Psoas muscle (tissue), 8 donors: ENCODE data around the gene FAM216A. TPM values are rescaled to one million over a fixed set of nuclear protein-coding genes. Genes with fewer than 3 reads are reported as not detected.
"Not testable (repeated sequence)": the region's sequence is repeated elsewhere in the genome, so short reads cannot be mapped to it uniquely, and the experiment has no call there.

ENCODE experiments used
- ATAC-seq, 4 donors: fragments of 200-7000 bp; cut with Tn5 transposase; one replicate each; pipeline ENCODE4 v1.9.1; 2020; ENCODE audit warnings: moderate library complexity in 3 of 4, mild to moderate bottlenecking in 2 of 4
- DNase-seq, 2 donors: peaks; one replicate each; pipeline ENCODE4 v3.0.0-alpha.2; 2020
- H3K27ac ChIP-seq: fragments of 200-600 bp; one replicate; pipeline ENCODE4 v1.8.0; 2022
- H3K27me3 ChIP-seq, 3 donors: fragments of 200-600 bp in 1 of 3; one replicate each; pipeline versions ENCODE4 v1.6.1 to v1.8.0; 2013 to 2022; ENCODE audit warnings: low read length in 2 of 3, mild to moderate bottlenecking in 2 of 3, moderate library complexity in 1 of 3; ENCODE audit not compliant: insufficient read depth in 3 of 3
- H3K36me3 ChIP-seq, 2 donors: fragments of 200-600 bp in 1 of 2; one replicate each; pipeline versions ENCODE4 v1.6.1 to v1.8.0; 2013 to 2022; ENCODE audit warnings: low read depth in 1 of 2, mild to moderate bottlenecking in 1 of 2, moderate library complexity in 1 of 2; ENCODE audit not compliant: insufficient read depth in 1 of 2
- H3K4me1 ChIP-seq: fragments of 200-600 bp; one replicate; pipeline ENCODE4 v1.8.0; 2022
- H3K4me3 ChIP-seq: fragments of 200-600 bp; one replicate; pipeline ENCODE4 v1.8.0; 2022; ENCODE audit warnings: mild to moderate bottlenecking
- H3K9me3 ChIP-seq: fragments of 200-600 bp; one replicate; pipeline ENCODE4 v1.8.0; 2022
- WGBS, 3 donors: extraction: QIAGEN DNeasy Blood & Tissue Kit; methylation state at CpG; one replicate each; pipeline versions ENCODE4 v1.1.6 to v1.1.7; 2013; 5-methylcytosine and 5-hydroxymethylcytosine counted together
- intact Hi-C, 2 donors: fragments of 100-400 bp; cut with DNase I; formaldehyde crosslinking; loops; one replicate each; pipeline versions ENCODE4 v1.11.0 to v1.14.2; 2022
- polyA plus RNA-seq, 3 donors: library from polyadenylated mRNA; stranded (reverse); fragments of 200-250 nt; gene quantifications; one replicate each; pipeline ENCODE4 v1.2.3, GENCODE V29; 2013
- total RNA-seq, 4 donors: library from RNA; stranded (reverse); fragmentation: NEBNext Ultra II Directional in 2 of 4; extraction: Animal tissue kit (Norgen Biotek cat#: 25700) in 2 of 4; gene quantifications; one replicate each; pipeline versions ENCODE4 v1.2.1 to v1.2.4, GENCODE V29; 2021 to 2023
- TF ChIP-seq, protein P1 (sequence below): fragments of 200-600 bp; IDR thresholded peaks from one replicate; pipeline ENCODE4 v1.8.0; 2022; ENCODE audit warnings: antibody characterized with exemption
- donor health status: healthy with polysubstance abuse.
- donor health status: DM: no; HTN: no; CAD: no; lungs with moderate emphysema.
- donor health status: Bipolar disorder and iron deficiency.
- donor health status: healthy.
- donor health status: DM: yes; HTN: yes; CAD: no.
- donor health status: DM: no; HTN: no; CAD: no.
- donor health status: DM: no; HTN: no; CAD: no.
- donor health status: DM: yes; HTN: yes; CAD: no.

The FAM216A gene
- total and polyA plus RNA-seq, 7 donors: 1.7 to 8.3 (median 3.1) TPM

DNA sequence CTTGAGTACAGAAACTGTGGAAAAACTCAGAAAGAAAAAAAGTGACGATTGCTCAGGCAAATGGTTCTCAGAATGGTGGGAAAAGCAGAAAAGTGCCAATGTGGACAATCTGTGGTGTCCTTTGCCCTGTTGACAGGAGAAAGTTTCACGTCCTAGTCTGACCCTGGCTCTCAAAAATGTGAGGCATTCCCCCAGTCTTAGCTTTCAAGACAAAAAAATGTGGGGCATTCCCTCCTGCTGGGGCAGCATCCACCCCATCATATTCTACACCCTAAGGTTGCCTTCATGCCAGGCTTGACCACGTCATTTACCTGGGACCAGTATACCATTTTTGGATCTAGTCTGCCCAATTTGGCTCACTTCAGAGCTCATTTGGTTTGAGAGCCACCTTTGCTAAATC is 44.4 kb upstream of the FAM216A start:
- Histone ChIP-seq H3K36me3 (no peaks in the 10 kb centered on the region), H3K27ac (no peak overlapping the region), H3K9me3 (no peaks in the 10 kb centered on the region), H3K27me3 (no peaks in the 10 kb centered on the region), H3K4me1 (no peaks in the 10 kb centered on the region), H3K4me3 (no peak overlapping the region)
- TF ChIP-seq, protein P1, sequence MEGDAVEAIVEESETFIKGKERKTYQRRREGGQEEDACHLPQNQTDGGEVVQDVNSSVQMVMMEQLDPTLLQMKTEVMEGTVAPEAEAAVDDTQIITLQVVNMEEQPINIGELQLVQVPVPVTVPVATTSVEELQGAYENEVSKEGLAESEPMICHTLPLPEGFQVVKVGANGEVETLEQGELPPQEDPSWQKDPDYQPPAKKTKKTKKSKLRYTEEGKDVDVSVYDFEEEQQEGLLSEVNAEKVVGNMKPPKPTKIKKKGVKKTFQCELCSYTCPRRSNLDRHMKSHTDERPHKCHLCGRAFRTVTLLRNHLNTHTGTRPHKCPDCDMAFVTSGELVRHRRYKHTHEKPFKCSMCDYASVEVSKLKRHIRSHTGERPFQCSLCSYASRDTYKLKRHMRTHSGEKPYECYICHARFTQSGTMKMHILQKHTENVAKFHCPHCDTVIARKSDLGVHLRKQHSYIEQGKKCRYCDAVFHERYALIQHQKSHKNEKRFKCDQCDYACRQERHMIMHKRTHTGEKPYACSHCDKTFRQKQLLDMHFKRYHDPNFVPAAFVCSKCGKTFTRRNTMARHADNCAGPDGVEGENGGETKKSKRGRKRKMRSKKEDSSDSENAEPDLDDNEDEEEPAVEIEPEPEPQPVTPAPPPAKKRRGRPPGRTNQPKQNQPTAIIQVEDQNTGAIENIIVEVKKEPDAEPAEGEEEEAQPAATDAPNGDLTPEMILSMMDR: no peak
- intact Hi-C loops: no loop called here
- DNase-seq: no peak
- WGBS, 3 donors: 54 to 71% (median 58%) methylated on average over 3 of the region's 3 CpGs
- ATAC-seq: no peak

DNA sequence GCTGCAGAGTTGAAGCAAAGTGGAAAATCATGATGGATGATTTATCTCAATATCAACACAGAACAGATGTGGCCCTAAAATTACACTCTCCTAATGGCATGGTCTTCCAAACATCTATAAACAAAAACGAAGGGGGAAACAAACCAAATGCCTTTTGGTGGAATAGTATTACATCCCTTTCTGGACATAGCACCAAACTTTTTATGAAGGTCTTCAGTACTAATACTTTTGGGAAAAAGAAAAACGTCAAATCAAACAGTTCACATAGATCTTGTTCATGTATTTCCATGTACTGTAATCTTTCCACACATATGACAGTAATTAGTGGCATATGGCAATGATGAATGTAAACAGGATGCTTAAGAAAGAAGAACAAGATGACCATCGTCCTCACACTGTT is 42.2 kb upstream of the FAM216A start:
- no peak for DNase-seq
- Histone ChIP-seq H3K4me3 (no peak overlapping the region), H3K27ac (no peak overlapping the region), H3K9me3 (no peaks in the 10 kb centered on the region), H3K27me3 (no peaks in the 10 kb centered on the region), H3K4me1 (no peaks in the 10 kb centered on the region), H3K36me3 (no peaks in the 10 kb centered on the region)
- 26 to 30% (median 29%) methylated on average over 3 of the region's 3 CpGs for WGBS, 3 donors
- no peak for ATAC-seq
- TF ChIP-seq, protein P1: no peak
- intact Hi-C loops: no loop called here

DNA sequence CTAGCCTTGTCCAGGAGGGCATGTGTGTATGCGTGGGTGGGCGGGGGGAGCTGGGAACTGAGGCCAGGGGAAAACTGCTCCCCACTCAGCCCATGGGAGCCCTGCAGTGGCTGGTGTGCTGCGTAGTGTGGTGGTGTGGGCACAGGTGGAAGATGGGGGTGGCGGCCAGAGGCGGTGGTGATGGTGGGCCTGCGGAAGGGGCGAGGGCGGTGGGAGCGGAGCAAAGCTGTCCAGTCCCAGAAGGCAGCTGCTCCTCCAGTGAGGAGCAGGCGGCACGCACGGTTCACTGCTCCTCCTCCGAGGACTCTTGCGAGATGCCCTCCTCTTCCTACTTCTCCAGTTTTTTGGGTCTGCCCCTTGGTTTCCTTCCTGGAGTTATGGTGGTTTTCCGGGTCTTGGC is 39.0 kb upstream of the FAM216A start:
- not testable (repeated sequence) for H3K27me3 ChIP-seq, DNase-seq, H3K4me1 ChIP-seq, H3K9me3 ChIP-seq, ATAC-seq, H3K27ac ChIP-seq, H3K4me3 ChIP-seq, H3K36me3 ChIP-seq
- 85 to 90% (median 85%) methylated on average over 11 to 15 of the region's 15 CpGs for WGBS, 3 donors
- intact Hi-C loops: loop anchor here (2.0 to 5.0 kb wide), 2 partner anchors 327 to 329 kb away; no protein-coding TSS in a partner anchor

DNA sequence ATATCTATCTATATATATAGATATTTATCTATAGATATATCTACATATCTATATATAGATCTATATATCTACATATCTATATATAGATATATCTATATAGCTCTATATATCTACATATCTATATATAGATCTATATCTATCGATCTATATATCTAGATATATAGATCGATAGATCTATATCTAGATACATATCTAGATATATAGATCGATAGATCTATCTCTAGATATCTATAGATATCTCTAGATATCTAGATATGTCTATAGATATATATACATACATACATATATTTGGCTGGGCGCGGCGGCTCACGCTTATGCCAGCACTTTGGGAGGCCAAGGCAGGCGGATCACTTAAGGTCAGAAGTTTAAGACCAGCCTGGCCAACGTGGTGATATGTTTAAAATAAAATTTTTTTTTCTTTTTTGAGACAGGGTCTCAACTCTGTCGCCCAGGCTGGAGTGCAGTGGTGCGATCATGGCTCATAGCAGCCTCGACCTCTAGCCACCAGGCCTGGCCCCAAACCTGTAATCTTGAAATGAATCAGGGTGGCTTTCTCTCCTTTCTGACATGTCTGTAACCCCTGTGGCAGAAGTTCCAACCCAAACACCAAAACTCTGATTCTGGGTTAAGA is 36.6 kb upstream of the FAM216A start:
- TF ChIP-seq, protein P1: no peak
- no peaks in the 10 kb centered on the region for H3K4me1 ChIP-seq
- ATAC-seq (no peak), DNase-seq (no peak)
- H3K27ac ChIP-seq: no peak overlapping the region
- peaks cover 0 to 33% of the 10 kb centered on the region in 2 donors for H3K36me3 ChIP-seq
- 88% methylated on average over 12 of the region's 12 CpGs for WGBS, 3 donors
- no peaks in the 10 kb centered on the region for H3K9me3 ChIP-seq
- H3K27me3 ChIP-seq: no peaks in the 10 kb centered on the region
- H3K4me3 ChIP-seq: peak overlapping the region; percentile 68
- intact Hi-C loops: loop anchor here (2.0 to 5.0 kb wide), 2 partner anchors 330 to 331 kb away; no protein-coding TSS in a partner anchor

DNA sequence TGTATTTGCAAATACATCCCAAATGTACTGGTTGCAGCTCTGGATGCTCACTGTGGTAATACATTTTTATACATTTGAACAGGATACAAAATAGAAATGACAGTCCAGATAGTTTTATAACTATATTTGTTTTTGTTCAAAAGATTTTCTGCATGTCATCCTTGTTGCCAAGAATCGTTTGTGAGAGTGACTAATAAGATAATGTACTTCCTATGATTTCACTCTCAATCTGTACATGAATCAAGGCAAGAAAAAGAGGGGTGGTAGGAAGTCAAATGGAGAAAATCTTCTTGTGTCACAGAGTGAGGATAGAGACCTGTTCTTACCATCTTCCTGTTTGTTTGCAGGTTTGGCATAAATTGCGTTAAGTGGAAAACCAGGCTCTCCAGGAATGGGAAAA is 32.4 kb upstream of the FAM216A start:
- no peak overlapping the region for H3K27ac ChIP-seq
- TF ChIP-seq, protein P1: no peak
- no peak for DNase-seq
- ATAC-seq: no peak
- H3K4me3 ChIP-seq: no peak overlapping the region
- no peaks in the 10 kb centered on the region for H3K4me1 ChIP-seq
- H3K9me3 ChIP-seq: no peaks in the 10 kb centered on the region
- no peaks in the 10 kb centered on the region for H3K27me3 ChIP-seq
- WGBS, 3 donors: 57 to 68% (median 68%) methylated on average over 2 of the region's 2 CpGs
- peaks cover 0 to 73% of the 10 kb centered on the region in 2 donors for H3K36me3 ChIP-seq
- intact Hi-C loops: no loop called here
